Stomach (tissue), 4 donors: ENCODE data around the gene CTBP1.

ENCODE experiments used
- EP300 ChIP-seq: sonication (generic); formaldehyde crosslinking; IDR thresholded peaks from one replicate; pipeline ENCODE4 v1.6.1; 2017; ENCODE audit warnings: antibody characterized with exemption
- POLR2A ChIP-seq, 4 donors: fragments of 450-650 bp; IDR thresholded peaks; one replicate each; pipeline ENCODE4 v1.6.1; 2016; ENCODE audit warnings: antibody characterized with exemption in 4 of 4, control low read depth in 2 of 4, mild to moderate bottlenecking in 1 of 4, moderate library complexity in 1 of 4
- TF ChIP-seq, protein P1 (sequence below), 7 experiments: fragments of 450-650 bp in 4 of 7; fragments of 200-600 bp in 3 of 7; sonication (generic) in 3 of 7; IDR thresholded peaks; one replicate each; pipeline ENCODE4 v1.5.1; 2016 to 2019; ENCODE audit warnings: antibody characterized with exemption in 7 of 7, control low read depth in 2 of 7, mild to moderate bottlenecking in 1 of 7

DNA sequence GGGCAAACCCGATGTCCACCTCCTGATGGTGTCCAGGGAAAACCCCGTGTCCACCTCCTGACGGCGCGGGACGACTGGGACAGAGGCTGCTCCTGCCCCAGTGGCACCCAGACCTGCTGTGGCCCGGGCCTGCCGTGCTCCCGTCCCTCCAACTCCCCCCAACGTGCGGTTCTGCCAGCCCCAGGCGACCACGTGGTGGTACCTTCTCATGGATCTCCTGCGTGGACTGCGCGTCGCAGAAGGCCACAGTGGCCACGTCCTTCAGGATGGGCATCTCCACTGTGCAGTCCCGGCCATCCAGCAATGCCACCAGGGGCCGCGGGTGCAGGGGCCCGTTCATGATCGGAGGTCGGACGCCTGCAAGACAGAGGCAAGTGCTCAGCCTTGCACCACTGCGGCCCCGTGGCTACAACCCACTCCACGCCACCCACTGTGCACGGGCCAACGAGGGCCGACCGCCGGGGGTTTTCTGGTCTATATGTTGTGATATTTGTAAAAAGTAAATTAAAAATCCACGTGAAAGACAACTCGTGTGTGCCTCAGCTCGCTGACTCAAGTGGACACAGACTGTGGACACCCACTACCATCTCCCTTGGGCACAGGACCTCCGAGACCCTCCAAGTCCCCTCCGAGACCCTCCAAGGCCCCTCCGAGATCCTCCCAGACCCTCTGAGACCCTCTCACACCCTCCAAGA lies 10.8 kb downstream of the CTBP1 start:
- no peak for TF ChIP-seq EP300
- TF ChIP-seq, protein P1, sequence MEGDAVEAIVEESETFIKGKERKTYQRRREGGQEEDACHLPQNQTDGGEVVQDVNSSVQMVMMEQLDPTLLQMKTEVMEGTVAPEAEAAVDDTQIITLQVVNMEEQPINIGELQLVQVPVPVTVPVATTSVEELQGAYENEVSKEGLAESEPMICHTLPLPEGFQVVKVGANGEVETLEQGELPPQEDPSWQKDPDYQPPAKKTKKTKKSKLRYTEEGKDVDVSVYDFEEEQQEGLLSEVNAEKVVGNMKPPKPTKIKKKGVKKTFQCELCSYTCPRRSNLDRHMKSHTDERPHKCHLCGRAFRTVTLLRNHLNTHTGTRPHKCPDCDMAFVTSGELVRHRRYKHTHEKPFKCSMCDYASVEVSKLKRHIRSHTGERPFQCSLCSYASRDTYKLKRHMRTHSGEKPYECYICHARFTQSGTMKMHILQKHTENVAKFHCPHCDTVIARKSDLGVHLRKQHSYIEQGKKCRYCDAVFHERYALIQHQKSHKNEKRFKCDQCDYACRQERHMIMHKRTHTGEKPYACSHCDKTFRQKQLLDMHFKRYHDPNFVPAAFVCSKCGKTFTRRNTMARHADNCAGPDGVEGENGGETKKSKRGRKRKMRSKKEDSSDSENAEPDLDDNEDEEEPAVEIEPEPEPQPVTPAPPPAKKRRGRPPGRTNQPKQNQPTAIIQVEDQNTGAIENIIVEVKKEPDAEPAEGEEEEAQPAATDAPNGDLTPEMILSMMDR (IDR thresholded peaks at IDR 0.05) = no peak
- TF ChIP-seq POLR2A (IDR thresholded peaks at IDR 0.05) = no peak
